ENCODE measurements around the gene FBXL17. TPM values are rescaled to one million over a fixed set of nuclear protein-coding genes. Genes with fewer than 3 reads are reported as not detected.

The FBXL17 gene
- total and polyA plus RNA-seq, 2 of the 4 experiments (the other 2 are of a cell fraction): 3.9 to 8.1 TPM

GRCh38 chr5:108326982-108327381 is 54.9 kb downstream of the FBXL17 start:
- H3K14ac ChIP-seq (replicated peaks; ENCODE audit: low read depth, low read length): no peak overlapping the region
- no peak overlapping the region for H2BK120ac ChIP-seq (ENCODE audit: low read depth, low read length)
- H3K4me3 ChIP-seq (ENCODE audit: insufficient read depth, low read depth, low read length): no peak overlapping the region
- no peaks in the 10 kb centered on the region for H3K4me1 ChIP-seq (ENCODE audit: control insufficient read depth, insufficient read depth, low read length)
- no peak overlapping the region for H2AK9ac ChIP-seq (replicated peaks; ENCODE audit: low read depth, low read length, poor library complexity)
- no peak overlapping the region for H2AFZ ChIP-seq (replicated peaks; ENCODE audit: low read length, poor library complexity)
- no peak overlapping the region for H4K5ac ChIP-seq (ENCODE audit: low read depth, low read length)
- no peaks in the 10 kb centered on the region for H3K36me3 ChIP-seq (ENCODE audit: control insufficient read depth, insufficient read depth, low read length)
- H4K91ac ChIP-seq (ENCODE audit: insufficient read depth, low read depth, low read length): no peak overlapping the region
- H2BK15ac ChIP-seq (ENCODE audit: low read depth, low read length): no peak overlapping the region
- H3K9me1 ChIP-seq (ENCODE audit: insufficient read depth, low read length): 0 out of 2 replicates have a peak, but pooled peaks cover 2% of the 10 kb centered on the region
- in situ Hi-C loops (cut with MboI; ENCODE audit: low sequenced_read_pairs) (no loop called here), intact Hi-C loops (cut with micrococcal nuclease) (no loop called here), dilution Hi-C loops (cut with HindIII; ENCODE audit: low sequenced_read_pairs, unreplicated experiment) (no loop called here)
- H3K9me3 ChIP-seq (ENCODE audit: control insufficient read depth, insufficient read depth, low read length): no peaks in the 10 kb centered on the region
- H3K23ac ChIP-seq (ENCODE audit: low read depth, low read length): no peak overlapping the region
- TF ChIP-seq FOS (IDR thresholded peaks at IDR 0.05; ENCODE audit: low read depth, low read length) (no peak), USF2 (IDR thresholded peaks at IDR 0.05; ENCODE audit: low read depth, low read length) (no peak), RAD21 (IDR thresholded peaks at IDR 0.05; ENCODE audit: low read length) (no peak), SMC3 (IDR thresholded peaks at IDR 0.05; ENCODE audit: low read depth, low read length) (no peak)
- no peak overlapping the region for H3K56ac ChIP-seq (ENCODE audit: extremely low read depth, insufficient read depth, low read length)
- H3K4ac ChIP-seq (ENCODE audit: low read depth, low read length): no peak overlapping the region
- peaks cover 0 to 2% of the 10 kb centered on the region in 2 experiments; a peak in 2 of 4 replicates for H3K79me1 ChIP-seq (ENCODE audit: low read depth in 1 of 2, low read length in 2 of 2)
- H2AK5ac ChIP-seq (ENCODE audit: low read depth, low read length): no peak overlapping the region
- H3K4me2 ChIP-seq (ENCODE audit: low read depth, low read length): no peak overlapping the region
- no peak overlapping the region for H3K27ac ChIP-seq (ENCODE audit: insufficient read depth, low read length)
- H2BK5ac ChIP-seq (ENCODE audit: low read depth, low read length, poor library complexity, severe bottlenecking): no peak overlapping the region
- ChIA-PET CTCF (no interaction called here), POLR2A (ENCODE audit: unreplicated experiment) (no interaction called here)
- H2BK20ac ChIP-seq (ENCODE audit: low read depth, low read length): no peak overlapping the region
- no peak overlapping the region for H3K18ac ChIP-seq (ENCODE audit: low read depth, low read length)
- H4K20me1 ChIP-seq (ENCODE audit: insufficient read depth, low read length): no peaks in the 10 kb centered on the region
- H3K9ac ChIP-seq (ENCODE audit: low read depth, low read length): no peak overlapping the region
- DNase-seq (no peak), ATAC-seq (ENCODE audit: low read depth) (no peak)
- no peaks in the 10 kb centered on the region for H3K27me3 ChIP-seq (ENCODE audit: control insufficient read depth, insufficient read depth, low read length)
- H4K8ac ChIP-seq (ENCODE audit: low read depth in 2 of 2, low read length in 2 of 2): no peak overlapping the region
- BruUV-seq (replicated peaks): no TSS peak

Measured in IMR-90 (cell line).